IMR-90 (cell line): ENCODE data around the gene RAB11FIP4. TPM values are rescaled to one million over a fixed set of nuclear protein-coding genes. Genes with fewer than 3 reads are reported as not detected.
A peak's percentile ranks its signal among the peaks of the same experiment; 100 is the strongest.

Experiments used
- ATAC-seq: fragments of 200-7000 bp; cut with Tn5 transposase; 2 replicates; pipeline ENCODE4 v1.9.1; 2020; ENCODE audit warnings: low read depth, mild to moderate bottlenecking, moderate library complexity
- BruUV-seq: library from RNA; stranded (reverse); fragments of 400-500 nt; replicated peaks from 2 replicates; lab custom pipeline; 2021; lab: Mats Ljungman, UMichigan
- CTCF ChIA-PET: fragments of 300-600 bp; formaldehyde crosslinking; extraction: SDS; loops from one replicate; lab custom pipeline; 2021; ENCODE audit warnings: antibody characterized with exemption; lab: Yijun Ruan, JAX
- POLR2A ChIA-PET: fragments of 300-600 bp; sonication (Branson Sonifier 250); formaldehyde crosslinking; loops from one replicate; lab custom pipeline; 2022; ENCODE audit warnings: antibody characterized with exemption; ENCODE audit not compliant: unreplicated experiment; lab: Charles Lee
- DNase-seq: peaks from one replicate; pipeline ENCODE4 v3.0.0; 2013
- H2AFZ ChIP-seq: replicated peaks from 2 replicates; pipeline ENCODE3; 2013; ENCODE audit warnings: low read length, mild to moderate bottlenecking; ENCODE audit not compliant: poor library complexity
- H2AK5ac ChIP-seq: 2 replicates; pipeline ENCODE4 v1.6.1; 2013; ENCODE audit warnings: low read depth, low read length, inconsistent platforms
- H2AK9ac ChIP-seq: replicated peaks from 2 replicates; pipeline ENCODE3; 2013; ENCODE audit warnings: mild to moderate bottlenecking, low read depth, low read length, moderate library complexity; ENCODE audit not compliant: poor library complexity
- H2BK120ac ChIP-seq: 2 replicates; pipeline ENCODE4 v1.6.1; 2013; ENCODE audit warnings: low read depth, low read length, inconsistent platforms
- H2BK15ac ChIP-seq: 3 replicates; pipeline ENCODE4 v1.6.1; 2013; ENCODE audit warnings: low read depth, low read length, inconsistent platforms
- H2BK20ac ChIP-seq: 2 replicates; pipeline ENCODE4 v1.6.1; 2013; ENCODE audit warnings: low read depth, mild to moderate bottlenecking, inconsistent platforms, low read length, moderate library complexity
- H2BK5ac ChIP-seq: 2 replicates; pipeline ENCODE4 v1.6.1; 2013; ENCODE audit warnings: mild to moderate bottlenecking, low read depth, low read length, inconsistent platforms; ENCODE audit not compliant: poor library complexity, severe bottlenecking
- H3K14ac ChIP-seq: replicated peaks from 2 replicates; pipeline ENCODE4 v1.6.1; 2013; ENCODE audit warnings: low read depth, low read length, inconsistent platforms
- H3K18ac ChIP-seq: 2 replicates; pipeline ENCODE4 v1.6.1; 2013; ENCODE audit warnings: low read depth, low read length, control low read depth
- H3K23ac ChIP-seq: 2 replicates; pipeline ENCODE4 v1.6.1; 2013; ENCODE audit warnings: low read depth, low read length, inconsistent platforms
- H3K27ac ChIP-seq: 2 replicates; pipeline ENCODE4 v1.5.1; 2013; ENCODE audit warnings: mild to moderate bottlenecking, control low read depth, low read length; ENCODE audit not compliant: insufficient read depth
- H3K27me3 ChIP-seq: 2 replicates; pipeline ENCODE4 v1.6.1; 2013; ENCODE audit warnings: low read length; ENCODE audit not compliant: control insufficient read depth, insufficient read depth
- H3K36me3 ChIP-seq: 2 replicates; pipeline ENCODE4 v1.6.1; 2013; ENCODE audit warnings: low read length, mixed read lengths; ENCODE audit not compliant: control insufficient read depth, insufficient read depth
- H3K4ac ChIP-seq: 2 replicates; pipeline ENCODE4 v1.6.1; 2013; ENCODE audit warnings: low read depth, low read length, inconsistent platforms
- H3K4me1 ChIP-seq: 2 replicates; pipeline ENCODE4 v1.6.1; 2013; ENCODE audit warnings: low read length, mixed read lengths; ENCODE audit not compliant: control insufficient read depth, insufficient read depth
- H3K4me2 ChIP-seq: 2 replicates; pipeline ENCODE4 v1.6.1; 2013; ENCODE audit warnings: low read depth, mild to moderate bottlenecking, control low read depth, low read length, moderate library complexity
- H3K4me3 ChIP-seq: 2 replicates; pipeline ENCODE4 v1.5.1; 2013; ENCODE audit warnings: low read depth, mild to moderate bottlenecking, control low read depth, low read length, moderate library complexity; ENCODE audit not compliant: insufficient read depth
- H3K56ac ChIP-seq: 2 replicates; pipeline ENCODE4 v1.6.1; 2013; ENCODE audit warnings: low read length, inconsistent platforms; ENCODE audit not compliant: insufficient read depth; ENCODE audit errors: extremely low read depth
- H3K79me1 ChIP-seq, 2 experiments: 2 replicates each; pipeline ENCODE4 v1.6.1; 2013; ENCODE audit warnings: low read length in 2 of 2, inconsistent platforms in 1 of 2, low read depth in 1 of 2
- H3K9ac ChIP-seq: 2 replicates; pipeline ENCODE4 v1.6.1; 2013; ENCODE audit warnings: low read depth, low read length, control low read depth
- H3K9me1 ChIP-seq: 2 replicates; pipeline ENCODE4 v1.6.1; 2013; ENCODE audit warnings: low read length, inconsistent platforms; ENCODE audit not compliant: insufficient read depth
- H3K9me3 ChIP-seq: 2 replicates; pipeline ENCODE4 v1.6.1; 2013; ENCODE audit warnings: low read length; ENCODE audit not compliant: control insufficient read depth, insufficient read depth
- H4K20me1 ChIP-seq: 2 replicates; pipeline ENCODE4 v1.6.1; 2013; ENCODE audit warnings: low read length, inconsistent platforms; ENCODE audit not compliant: insufficient read depth
- H4K5ac ChIP-seq: 2 replicates; pipeline ENCODE4 v1.6.1; 2013; ENCODE audit warnings: mild to moderate bottlenecking, low read depth, low read length, control low read depth
- H4K8ac ChIP-seq, 2 experiments: 2 replicates each; pipeline ENCODE4 v1.6.1; 2013; ENCODE audit warnings: low read depth in 2 of 2, low read length in 2 of 2, control low read depth in 1 of 2, inconsistent platforms in 1 of 2
- H4K91ac ChIP-seq: 2 replicates; pipeline ENCODE4 v1.6.1; 2013; ENCODE audit warnings: low read depth, low read length, inconsistent platforms; ENCODE audit not compliant: insufficient read depth
- BHLHE40 ChIP-seq: fragments of 150-350 bp; IDR thresholded peaks from 2 replicates; pipeline ENCODE4 v1.6.1; 2016; ENCODE audit warnings: mild to moderate bottlenecking, low read depth, low read length
- ELK1 ChIP-seq: fragments of 150-350 bp; IDR thresholded peaks from 2 replicates; pipeline ENCODE4 v1.6.1; 2016; ENCODE audit warnings: low read depth, mild to moderate bottlenecking, low read length, moderate library complexity, borderline replicate concordance
- FOS ChIP-seq: fragments of 150-350 bp; IDR thresholded peaks from 2 replicates; pipeline ENCODE4 v1.6.1; 2016; ENCODE audit warnings: low read depth, low read length
- NFE2L2 ChIP-seq: fragments of 150-350 bp; IDR thresholded peaks from 2 replicates; pipeline ENCODE4 v1.6.1; 2016; ENCODE audit warnings: low read depth, mild to moderate bottlenecking, low read length
- RAD21 ChIP-seq: IDR thresholded peaks from 2 replicates; pipeline ENCODE4 v1.6.1; 2012; ENCODE audit warnings: low read length, improper control_type of control experiment
- SMC3 ChIP-seq: fragments of 150-350 bp; IDR thresholded peaks from 2 replicates; pipeline ENCODE4 v1.6.1; 2016; ENCODE audit warnings: low read depth, mild to moderate bottlenecking, antibody characterized with exemption, low read length, moderate library complexity
- WGBS, 2 experiments: methylation state at CpG; one replicate each; pipeline versions ENCODE4 v1.1.5 to v1.1.7; 2013; ENCODE audit warnings: missing lambda C conversion rate in 2 of 2; ENCODE audit not compliant: insufficient read length in 1 of 2; ENCODE audit errors: extremely low coverage in 2 of 2; 5-methylcytosine and 5-hydroxymethylcytosine counted together
- dilution Hi-C: fragments of 300-500 bp; cut with HindIII; formaldehyde crosslinking; loops from one replicate; pipeline ENCODE4 v1.14.3; 2018; ENCODE audit warnings: low sequenced_read_pairs; ENCODE audit not compliant: unreplicated experiment
- in situ Hi-C: fragments of 300-500 bp; cut with MboI; formaldehyde crosslinking; loops from 3 replicates; pipeline ENCODE4 v1.14.3; 2019; ENCODE audit warnings: low sequenced_read_pairs, inconsistent platforms, mixed read lengths
- intact Hi-C: fragments of 100-400 bp; cut with micrococcal nuclease; formaldehyde crosslinking; loops from 2 replicates; pipeline ENCODE4 v1.10.0; 2022
- polyA plus RNA-seq, 3 experiments: library from polyadenylated mRNA; depleted of rRNA; stranded (reverse); fragments of >200 nt; gene quantifications; 2 replicates each; pipeline ENCODE4 v1.2.3, GENCODE V29; 2012; ENCODE audit warnings: low replicate concordance in 1 of 3
- total RNA-seq: library from RNA; depleted of rRNA; stranded (reverse); fragments of >200 nt; gene quantifications from 2 replicates; pipeline ENCODE4 v1.2.3, GENCODE V29; 2012

The RAB11FIP4 gene
- total and polyA plus RNA-seq, 2 of the 4 experiments (the other 2 are of a cell fraction), result 0.68 to 1.1 TPM

DNA sequence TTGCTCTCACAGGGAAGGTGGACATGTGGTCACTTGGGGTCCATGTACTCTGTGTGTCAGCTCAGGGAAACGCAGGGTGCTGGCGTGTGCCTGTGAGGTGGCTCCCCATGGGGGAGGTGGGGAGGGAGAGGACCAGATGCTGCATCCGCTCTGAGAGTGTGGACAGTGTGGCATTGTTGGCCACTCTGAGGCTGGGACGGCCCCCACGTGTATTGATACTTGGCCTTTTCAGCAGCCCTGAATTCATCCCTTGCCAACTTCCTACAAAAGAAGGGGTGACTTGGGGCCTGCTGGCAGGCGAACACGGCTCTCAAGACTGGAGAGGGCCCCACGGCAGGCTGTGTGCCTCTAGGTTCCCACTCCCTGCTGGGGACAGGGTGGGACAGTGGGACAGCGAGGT is 120.1 kb downstream of the RAB11FIP4 start:
- H3K27ac ChIP-seq, result no peak overlapping the region
- no peak overlapping the region for H2BK15ac ChIP-seq
- H3K4ac ChIP-seq, result no peak overlapping the region
- no peak overlapping the region for H3K23ac ChIP-seq
- H2BK5ac ChIP-seq, result no peak overlapping the region
- H2AK9ac ChIP-seq, result no peak overlapping the region
- dilution Hi-C loops, result no loop called here
- no peak overlapping the region for H3K56ac ChIP-seq
- H2BK120ac ChIP-seq, result no peak overlapping the region
- no peak overlapping the region for H3K4me2 ChIP-seq
- no peak overlapping the region for H4K8ac ChIP-seq
- no peak overlapping the region for H2BK20ac ChIP-seq
- H3K79me1 ChIP-seq, result no peaks in the 10 kb centered on the region
- CTCF ChIA-PET, result interaction anchor here (0.5 to 1.4 kb wide), 2 partner anchors 15 to 16 kb away, joined by 3 read pairs; no protein-coding TSS in a partner anchor
- POLR2A ChIA-PET, result no interaction called here
- no peak overlapping the region for H4K91ac ChIP-seq
- peak overlapping the region; percentile 27 for H2AFZ ChIP-seq
- H3K4me3 ChIP-seq, result no peak overlapping the region
- no peak overlapping the region for H4K5ac ChIP-seq
- peaks cover 4% of the 10 kb centered on the region; the same call in 1 of the 2 replicates for H3K4me1 ChIP-seq
- H4K20me1 ChIP-seq, result no peaks in the 10 kb centered on the region
- in situ Hi-C loops, result no loop called here
- TF ChIP-seq FOS (no peak), ELK1 (no peak), SMC3 (no peak), NFE2L2 (no peak), BHLHE40 (no peak), RAD21 (no peak)
- no peak overlapping the region for H3K18ac ChIP-seq
- no TSS peak for BruUV-seq
- no peak overlapping the region for H2AK5ac ChIP-seq
- ATAC-seq, result no peak
- H3K9me3 ChIP-seq, result no peaks in the 10 kb centered on the region
- intact Hi-C loops, result no loop called here
- no peaks in the 10 kb centered on the region; the same call in 1 of the 2 replicates for H3K9me1 ChIP-seq
- peaks cover 17% of the 10 kb centered on the region; the same call in 1 of the 2 replicates for H3K27me3 ChIP-seq
- H3K14ac ChIP-seq, result no peak overlapping the region
- H3K36me3 ChIP-seq, result no peaks in the 10 kb centered on the region
- 83% methylated on average over 1 of the region's 9 CpGs; no CpG with 5 or more reads in 1 of the 2 experiments for WGBS, 2 experiments
- H3K9ac ChIP-seq, result no peak overlapping the region
- DNase-seq, result no peak
